ENCODE data around the gene FBXW4.

FBXW4 gene

DNA sequence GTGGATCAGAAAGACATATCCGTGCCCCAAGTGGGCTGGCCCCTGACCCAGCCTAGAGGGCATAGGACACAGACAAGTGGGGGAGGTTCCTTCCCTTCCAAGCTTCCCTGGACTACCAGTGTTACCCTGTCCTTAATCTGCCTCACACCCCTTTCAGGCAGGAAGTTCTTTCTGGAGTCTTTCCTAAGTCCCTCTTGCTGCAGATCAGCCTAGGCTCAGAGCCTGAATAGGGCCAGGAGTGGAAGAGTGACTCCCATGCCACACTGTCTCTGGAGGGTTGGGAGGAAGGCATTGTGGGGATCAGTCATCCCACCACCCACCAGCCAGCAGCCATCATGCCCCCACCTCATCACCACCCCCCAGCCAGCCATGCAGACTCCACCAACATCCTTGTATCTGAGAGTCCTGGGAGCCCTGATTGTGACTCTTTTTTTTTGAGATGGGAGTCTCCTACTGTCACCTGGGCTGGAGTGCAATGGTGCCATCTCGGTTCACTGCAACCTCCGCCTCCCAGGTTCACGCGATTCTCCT, 129.5 kb downstream of the FBXW4 start:
- no peak for DNase-seq

DNA sequence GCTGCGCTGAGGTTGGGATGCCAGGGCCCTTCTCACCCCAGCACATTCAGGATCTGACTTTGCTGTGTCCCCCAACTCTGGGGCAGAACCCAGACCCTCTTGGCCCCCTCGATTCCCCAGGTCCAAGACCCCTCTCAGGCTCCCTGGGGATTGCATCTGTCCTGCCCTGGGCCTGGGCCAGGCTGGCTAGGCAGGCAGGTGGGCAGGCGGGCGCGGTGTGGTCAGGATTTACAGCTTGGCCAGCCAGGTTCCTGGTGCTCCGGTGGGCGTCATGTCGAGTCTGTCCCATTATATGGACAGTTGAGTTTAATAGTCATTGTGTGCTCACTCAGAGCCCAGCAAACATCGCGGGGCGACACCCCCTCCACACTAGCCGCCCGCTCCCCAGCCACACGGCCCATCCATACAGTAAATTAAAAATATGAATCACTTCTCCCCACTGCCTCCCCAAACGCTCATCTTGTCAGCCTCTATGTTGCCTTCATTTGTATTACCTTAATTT, 130.4 kb downstream of the FBXW4 start:
- DNase-seq, result no peak

DNA sequence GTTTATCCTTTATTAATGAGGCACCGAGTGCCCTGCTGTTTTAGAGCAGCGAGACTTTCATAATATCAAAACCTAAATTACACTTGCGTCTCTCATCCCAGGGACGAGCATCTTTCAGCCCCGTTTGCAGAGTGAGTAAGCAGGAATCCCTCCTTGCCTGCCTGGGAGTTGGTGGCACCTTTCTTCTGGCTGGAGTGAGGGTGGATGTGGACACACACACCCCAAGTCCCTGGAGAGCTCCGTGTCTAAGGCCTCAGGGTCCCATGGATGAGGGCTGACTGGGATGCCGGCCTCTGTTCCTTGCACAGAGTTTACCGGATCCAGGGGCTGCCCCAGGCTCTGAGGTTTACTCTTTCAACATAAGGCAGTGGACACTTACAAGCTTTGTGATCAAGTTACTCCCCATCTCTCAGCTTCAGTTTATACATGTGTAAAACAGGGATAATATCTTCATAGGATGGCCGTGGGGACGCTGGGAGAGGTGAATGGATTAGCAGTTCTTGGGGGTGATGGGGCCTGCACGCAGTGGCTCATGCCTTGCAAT, 131.4 kb downstream of the FBXW4 start:
- DNase-seq, result no peak

DNA sequence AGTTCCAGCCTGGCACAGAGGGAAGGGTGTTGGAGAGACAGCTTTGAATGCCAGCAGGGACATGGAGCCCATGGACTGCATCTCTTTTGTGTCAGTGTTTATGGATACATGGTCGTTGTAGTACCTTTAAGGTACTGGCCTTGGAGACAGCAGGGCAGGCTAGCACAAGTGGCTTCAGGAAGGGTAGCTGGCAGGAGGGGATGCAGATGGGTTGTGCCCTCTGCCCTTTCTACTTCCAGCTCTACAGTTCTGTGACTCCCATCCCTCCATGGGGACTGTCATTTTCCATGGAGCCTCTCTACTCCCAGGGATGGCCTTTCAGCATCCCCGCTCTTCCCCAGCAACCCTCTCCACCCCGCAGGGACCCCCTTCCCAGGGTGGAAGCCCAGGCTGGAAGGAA, 132.0 kb downstream of the FBXW4 start:
- DNase-seq, result no peak

GRCh38 chr10:101562231-101562630, 132.7 kb downstream of the FBXW4 start:
- DNase-seq, result no peak

DNA sequence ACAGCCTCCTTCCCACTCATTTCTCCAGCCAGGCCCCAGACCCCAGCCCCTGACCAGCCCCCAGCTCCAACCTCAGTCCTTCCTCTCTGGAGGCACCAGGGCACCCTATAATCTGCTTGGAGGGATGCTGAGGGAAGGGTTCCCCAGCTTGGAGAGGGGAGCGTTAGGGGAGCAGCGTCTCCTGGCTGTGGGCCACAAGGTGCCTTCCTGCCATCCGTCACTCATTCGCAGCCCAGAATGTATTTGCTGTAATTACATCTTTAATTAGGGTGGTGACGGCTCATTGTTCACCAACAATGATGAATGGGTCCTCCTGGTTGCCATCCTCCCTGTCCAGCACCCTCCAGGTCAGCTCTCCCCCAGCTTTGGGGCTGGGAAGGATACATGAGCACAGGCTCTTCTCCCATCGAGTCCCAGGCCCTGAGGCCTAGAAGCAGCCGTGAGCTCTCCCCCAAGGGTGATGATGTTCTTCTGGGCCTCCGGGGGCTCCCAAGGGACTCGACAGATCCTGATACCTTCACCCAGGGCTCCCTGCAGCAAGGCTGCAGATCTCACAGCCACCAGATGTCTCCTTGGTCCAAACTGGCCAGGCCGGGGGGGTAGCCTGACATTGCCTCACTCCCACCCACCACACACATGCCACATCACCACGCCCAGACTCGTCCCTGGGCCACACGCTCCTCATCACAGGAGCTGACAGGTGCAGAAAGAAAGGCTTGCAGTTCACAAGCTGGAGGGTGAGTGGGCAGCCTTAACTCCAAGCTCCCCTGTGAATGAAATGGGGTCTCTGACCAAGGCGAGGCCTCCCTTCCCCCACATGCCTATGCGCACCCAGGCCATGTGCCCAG, 133.7 kb downstream of the FBXW4 start:
- no peak for DNase-seq
